ENCODE measurements around the gene RFT1.

DNA sequence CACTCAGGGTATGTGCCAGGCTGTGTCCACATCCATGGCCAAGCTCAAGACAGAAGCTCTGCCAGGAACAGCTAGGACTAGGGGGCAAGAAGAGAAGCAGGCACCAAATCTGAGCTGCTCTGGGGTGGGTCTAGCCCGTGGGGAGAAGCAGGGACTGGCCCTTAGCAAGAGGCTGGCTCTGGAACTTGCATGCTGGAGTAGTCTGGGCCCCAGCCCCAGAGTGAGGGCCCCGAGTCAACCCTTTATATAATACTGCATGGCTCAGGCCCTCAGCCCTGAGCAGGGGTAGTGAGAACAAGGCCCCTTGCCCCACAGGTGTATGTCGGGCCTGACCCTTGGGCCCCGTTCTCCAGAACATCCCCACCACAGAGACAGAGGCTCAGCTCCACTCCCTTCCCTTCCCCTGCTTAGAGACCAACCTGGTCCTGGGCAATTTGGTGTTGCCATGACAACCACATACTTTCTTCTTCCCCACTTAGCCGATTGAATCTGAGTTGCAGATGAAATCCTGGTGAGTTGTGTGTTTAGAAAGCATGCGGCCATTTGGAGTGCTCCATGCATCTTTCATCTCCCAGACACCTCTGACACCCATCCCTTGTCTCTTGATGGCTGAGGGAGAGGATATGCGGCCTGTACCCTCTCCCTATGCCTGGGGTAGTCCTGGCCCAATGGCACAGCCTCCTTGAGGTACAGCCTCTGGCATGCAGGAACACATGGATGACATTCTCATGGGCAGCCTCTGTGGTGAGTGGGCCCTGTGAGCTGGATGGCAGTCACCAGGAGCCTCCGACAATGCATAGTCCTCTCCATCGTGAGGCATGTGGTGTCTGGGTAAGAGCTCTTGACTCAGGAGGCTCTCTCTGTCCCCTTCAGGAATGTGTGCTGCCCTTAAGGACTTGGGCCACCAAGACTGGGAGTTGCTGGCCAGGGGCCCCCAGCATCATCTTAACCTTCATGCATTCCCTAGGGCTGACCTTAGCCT lies 55.2 kb downstream of the RFT1 start:
- TF ChIP-seq EZH2 (IDR thresholded peaks at IDR 0.05; ENCODE audit: low read depth, unreplicated experiment) (no peak), EZH2phosphoT487 (IDR thresholded peaks at IDR 0.05; ENCODE audit: unreplicated experiment) (no peak)
- TF ChIP-seq, protein P1, sequence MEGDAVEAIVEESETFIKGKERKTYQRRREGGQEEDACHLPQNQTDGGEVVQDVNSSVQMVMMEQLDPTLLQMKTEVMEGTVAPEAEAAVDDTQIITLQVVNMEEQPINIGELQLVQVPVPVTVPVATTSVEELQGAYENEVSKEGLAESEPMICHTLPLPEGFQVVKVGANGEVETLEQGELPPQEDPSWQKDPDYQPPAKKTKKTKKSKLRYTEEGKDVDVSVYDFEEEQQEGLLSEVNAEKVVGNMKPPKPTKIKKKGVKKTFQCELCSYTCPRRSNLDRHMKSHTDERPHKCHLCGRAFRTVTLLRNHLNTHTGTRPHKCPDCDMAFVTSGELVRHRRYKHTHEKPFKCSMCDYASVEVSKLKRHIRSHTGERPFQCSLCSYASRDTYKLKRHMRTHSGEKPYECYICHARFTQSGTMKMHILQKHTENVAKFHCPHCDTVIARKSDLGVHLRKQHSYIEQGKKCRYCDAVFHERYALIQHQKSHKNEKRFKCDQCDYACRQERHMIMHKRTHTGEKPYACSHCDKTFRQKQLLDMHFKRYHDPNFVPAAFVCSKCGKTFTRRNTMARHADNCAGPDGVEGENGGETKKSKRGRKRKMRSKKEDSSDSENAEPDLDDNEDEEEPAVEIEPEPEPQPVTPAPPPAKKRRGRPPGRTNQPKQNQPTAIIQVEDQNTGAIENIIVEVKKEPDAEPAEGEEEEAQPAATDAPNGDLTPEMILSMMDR (conservative IDR thresholded peaks at IDR 0.05; ENCODE audit: low read depth in 2 of 2) = no peak
- TF ChIP-seq, protein P2, sequence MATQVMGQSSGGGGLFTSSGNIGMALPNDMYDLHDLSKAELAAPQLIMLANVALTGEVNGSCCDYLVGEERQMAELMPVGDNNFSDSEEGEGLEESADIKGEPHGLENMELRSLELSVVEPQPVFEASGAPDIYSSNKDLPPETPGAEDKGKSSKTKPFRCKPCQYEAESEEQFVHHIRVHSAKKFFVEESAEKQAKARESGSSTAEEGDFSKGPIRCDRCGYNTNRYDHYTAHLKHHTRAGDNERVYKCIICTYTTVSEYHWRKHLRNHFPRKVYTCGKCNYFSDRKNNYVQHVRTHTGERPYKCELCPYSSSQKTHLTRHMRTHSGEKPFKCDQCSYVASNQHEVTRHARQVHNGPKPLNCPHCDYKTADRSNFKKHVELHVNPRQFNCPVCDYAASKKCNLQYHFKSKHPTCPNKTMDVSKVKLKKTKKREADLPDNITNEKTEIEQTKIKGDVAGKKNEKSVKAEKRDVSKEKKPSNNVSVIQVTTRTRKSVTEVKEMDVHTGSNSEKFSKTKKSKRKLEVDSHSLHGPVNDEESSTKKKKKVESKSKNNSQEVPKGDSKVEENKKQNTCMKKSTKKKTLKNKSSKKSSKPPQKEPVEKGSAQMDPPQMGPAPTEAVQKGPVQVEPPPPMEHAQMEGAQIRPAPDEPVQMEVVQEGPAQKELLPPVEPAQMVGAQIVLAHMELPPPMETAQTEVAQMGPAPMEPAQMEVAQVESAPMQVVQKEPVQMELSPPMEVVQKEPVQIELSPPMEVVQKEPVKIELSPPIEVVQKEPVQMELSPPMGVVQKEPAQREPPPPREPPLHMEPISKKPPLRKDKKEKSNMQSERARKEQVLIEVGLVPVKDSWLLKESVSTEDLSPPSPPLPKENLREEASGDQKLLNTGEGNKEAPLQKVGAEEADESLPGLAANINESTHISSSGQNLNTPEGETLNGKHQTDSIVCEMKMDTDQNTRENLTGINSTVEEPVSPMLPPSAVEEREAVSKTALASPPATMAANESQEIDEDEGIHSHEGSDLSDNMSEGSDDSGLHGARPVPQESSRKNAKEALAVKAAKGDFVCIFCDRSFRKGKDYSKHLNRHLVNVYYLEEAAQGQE (IDR thresholded peaks at IDR 0.05; ENCODE audit: unreplicated experiment) = no peak
